HG03571 (cell line): ENCODE data around the gene IFNA10.
"Not testable (repeated sequence)": the region's sequence is repeated elsewhere in the genome, so short reads cannot be mapped to it uniquely, and the experiment has no call there.

Experiments
- ATAC-seq: cut with Tn5 transposase; IDR thresholded peaks from one replicate; pipeline ENCODE4 v1.9.1; 2021; ENCODE audit not compliant: unreplicated experiment

The IFNA10 gene

GRCh38 chr9:21194867-21195776, 11.8 kb downstream of the IFNA10 start:
- peak; percentile 92 for ATAC-seq

DNA sequence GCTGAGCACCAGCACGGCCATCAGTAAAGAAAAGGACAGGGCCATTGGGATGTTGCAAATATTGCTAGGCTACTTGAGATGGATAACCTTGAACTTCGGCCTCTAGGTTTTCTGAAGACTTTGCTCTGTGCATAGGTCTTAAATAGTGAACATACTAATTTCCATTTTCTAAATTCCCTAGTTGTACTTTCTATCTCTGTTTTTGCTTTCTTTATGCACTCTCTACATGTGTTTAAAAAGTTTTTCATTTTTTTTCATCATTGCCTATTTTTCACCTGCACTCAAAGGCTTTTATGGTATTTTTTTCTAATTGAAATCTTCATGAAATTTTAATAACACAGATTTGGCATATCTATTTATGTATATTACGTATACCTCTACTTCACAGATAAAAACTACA, 19.5 kb downstream of the IFNA10 start, which contains the start of gene IFNA4:
TSS of gene IFNA4 (minus strand) at position 101 of the 400 bp plus-strand sequence. CDS start at position 45, 56 bp downstream.
- ATAC-seq = not testable (repeated sequence)

DNA sequence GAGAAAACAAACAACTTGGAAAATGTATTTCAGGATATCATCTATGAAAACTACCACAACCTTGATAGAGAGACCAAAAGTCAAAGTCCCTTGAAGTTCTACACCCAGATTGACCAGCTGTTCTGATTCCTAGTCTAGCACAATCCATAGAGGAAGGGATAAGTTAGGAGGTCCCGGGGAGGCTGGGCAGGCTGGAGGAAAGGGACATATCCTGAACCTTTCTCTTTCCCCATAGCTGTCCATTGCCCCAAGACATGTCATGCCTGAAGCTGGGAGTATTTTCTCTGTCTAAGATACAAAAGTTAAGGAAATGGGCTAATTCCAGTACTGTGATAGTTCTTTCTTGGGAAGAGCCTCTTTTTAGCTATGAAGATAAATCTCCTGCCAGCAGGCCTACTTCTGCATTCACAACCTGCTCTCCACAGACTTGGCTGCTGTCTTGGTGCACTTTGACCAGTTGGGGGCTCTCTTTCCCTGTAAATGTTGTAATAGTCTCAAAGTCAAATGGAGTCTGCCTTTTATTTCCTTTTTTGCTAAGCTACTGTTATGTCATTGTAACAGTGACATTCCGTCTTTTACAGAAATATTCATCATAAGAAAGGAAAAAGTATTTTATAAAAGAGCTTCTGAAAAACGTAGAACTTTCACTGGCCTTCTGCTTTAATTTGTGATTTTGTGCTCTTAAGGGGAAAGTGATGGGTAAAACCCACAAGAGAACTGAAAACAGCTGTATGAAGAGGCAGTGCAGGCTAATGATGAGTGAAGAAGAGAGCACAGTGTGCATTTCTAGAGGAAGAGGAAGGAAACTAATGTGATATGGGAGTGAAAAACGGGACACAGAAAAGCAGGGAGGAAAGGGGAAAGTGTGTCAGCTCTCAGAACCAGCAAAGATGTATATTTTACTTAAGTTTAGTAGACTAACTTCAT, 23.9 kb downstream of the IFNA10 start:
- ATAC-seq = peak; percentile 82

DNA sequence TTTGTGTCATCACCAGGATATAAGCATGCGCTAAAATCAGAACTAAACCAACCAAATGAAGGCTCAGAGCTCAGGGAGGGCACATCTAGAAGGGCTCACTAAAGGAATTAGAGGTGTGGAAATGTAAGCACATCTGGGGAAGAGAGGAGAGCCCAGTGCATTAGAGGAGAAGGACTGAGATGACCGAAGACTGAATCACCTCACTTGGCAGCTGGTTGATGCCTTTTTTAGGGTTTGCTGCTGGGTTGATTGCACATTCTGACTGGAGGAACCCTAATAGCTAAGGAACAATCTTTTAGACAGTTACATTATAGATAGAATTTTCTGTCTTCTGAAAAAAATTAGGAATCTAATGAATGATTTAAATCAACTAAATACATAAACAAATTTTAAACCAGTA, 32.3 kb downstream of the IFNA10 start:
- ATAC-seq = no peak

- no peak for ATAC-seq
Observed at GRCh38 chr9:21172156-21172555, 34.8 kb downstream of the IFNA10 start.

DNA sequence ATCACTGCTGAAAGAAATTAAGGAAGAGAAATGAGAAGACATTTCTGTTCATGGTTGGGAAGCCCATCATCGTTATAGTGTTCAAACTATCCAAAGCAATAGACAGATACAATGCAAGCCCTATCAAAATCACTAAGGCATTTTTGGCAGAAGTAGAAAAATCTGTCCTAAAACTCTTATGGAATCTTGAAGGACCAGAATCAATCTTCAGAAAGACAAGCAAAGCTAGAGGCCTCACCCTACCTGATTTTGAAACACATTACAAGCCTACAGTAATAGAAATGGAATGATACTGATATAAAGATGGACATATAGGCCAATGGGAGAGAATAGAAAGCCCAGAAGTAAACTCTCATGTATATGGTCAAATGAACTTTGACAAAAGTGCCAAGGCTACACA, 35.6 kb downstream of the IFNA10 start:
- ATAC-seq = no peak

DNA sequence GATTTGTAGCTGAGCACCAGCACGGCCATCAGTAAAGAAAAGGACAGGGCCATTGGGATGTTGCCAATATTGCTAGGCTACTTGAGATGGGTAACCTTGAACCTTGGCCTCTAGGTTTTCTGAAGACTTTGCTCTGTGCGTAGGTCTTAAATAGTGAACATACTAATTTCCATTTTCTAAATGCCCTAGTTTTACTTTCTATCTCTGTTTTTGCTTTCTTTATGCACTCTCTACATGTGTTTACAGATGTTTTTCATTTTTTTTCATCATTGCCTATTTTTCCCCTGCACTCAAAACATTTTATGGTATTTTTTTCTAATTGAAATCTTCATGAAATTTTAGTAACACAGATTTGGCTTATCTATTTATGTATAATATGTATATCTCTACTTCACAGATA, 40.4 kb downstream of the IFNA10 start, which contains the start of gene IFNA21:
TSS of gene IFNA21 (minus strand) at position 101 of the 400 bp plus-strand sequence. CDS start at position 53, 48 bp downstream.
- ATAC-seq = not testable (repeated sequence)

GRCh38 chr9:21165516-21165915, 41.4 kb downstream of the IFNA10 start:
- no peak for ATAC-seq

DNA sequence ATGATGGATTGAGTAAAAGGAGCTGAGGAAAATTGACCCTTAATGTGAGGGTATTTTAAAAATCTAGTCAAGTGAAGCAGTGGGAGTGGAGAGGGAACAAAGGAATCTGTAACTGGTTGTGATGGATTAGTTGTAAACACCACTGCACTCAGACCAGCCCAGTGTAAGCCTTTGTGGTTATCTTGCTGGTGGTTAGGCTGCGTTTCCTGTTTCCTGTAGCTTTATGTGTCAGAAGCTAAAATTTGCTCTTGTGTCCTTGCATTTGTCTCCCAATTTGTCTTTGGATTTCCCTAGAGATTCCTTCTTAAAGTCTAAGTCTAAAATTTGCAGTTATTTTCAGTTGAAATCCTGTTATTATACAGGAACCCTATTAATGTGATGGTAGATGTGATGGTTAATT, 46.8 kb downstream of the IFNA10 start:
- peak; percentile 89 for ATAC-seq
